Fibroblast of lung (primary cell): ENCODE data around the gene TMEM120B. TPM values are rescaled to one million over a fixed set of nuclear protein-coding genes. Genes with fewer than 3 reads are reported as not detected.

ENCODE experiments used
- DNase-seq, 2 donors: peaks; one replicate each; pipeline versions ENCODE4 v3.0.0 to v3.0.0-alpha.2; 2010; ENCODE audit warnings: low read depth in 2 of 2
- H2AFZ ChIP-seq: 2 replicates; pipeline ENCODE4 v1.5.1; 2012; ENCODE audit warnings: low read length, control low read depth, inconsistent platforms
- H3K27ac ChIP-seq: 2 replicates; pipeline ENCODE4 v1.5.1; 2011; ENCODE audit warnings: low read length, control low read depth; ENCODE audit not compliant: insufficient read depth
- H3K27me3 ChIP-seq: 2 replicates; pipeline ENCODE4 v1.5.1; 2011; ENCODE audit warnings: mild to moderate bottlenecking, low read length; ENCODE audit not compliant: control insufficient read depth, insufficient read depth
- H3K36me3 ChIP-seq: 2 replicates; pipeline ENCODE4 v1.5.1; 2011; ENCODE audit warnings: low read length; ENCODE audit not compliant: control insufficient read depth, insufficient read depth
- H3K4me1 ChIP-seq: 2 replicates; pipeline ENCODE4 v1.5.1; 2011; ENCODE audit warnings: low read length; ENCODE audit not compliant: control insufficient read depth, insufficient read depth; ENCODE audit errors: extremely low read depth
- H3K4me2 ChIP-seq: 2 replicates; pipeline ENCODE4 v1.5.1; 2011; ENCODE audit warnings: low read length, control low read depth; ENCODE audit not compliant: insufficient read depth; ENCODE audit errors: extremely low read depth
- H3K4me3 ChIP-seq, 4 experiments: fragments of 200-600 bp in 1 of 4; sonication (generic) in 1 of 4; replicated peaks in 1 of 4; 2 replicates each; pipeline ENCODE4 v1.5.1; 2011 to 2016; ENCODE audit warnings: low read length in 4 of 4, low read depth in 3 of 4, mild to moderate bottlenecking in 3 of 4, control low read depth in 2 of 4, inconsistent platforms in 1 of 4, mixed read lengths in 1 of 4; ENCODE audit not compliant: insufficient read depth in 1 of 4; ENCODE audit errors: control extremely low read depth in 1 of 4
- H3K79me2 ChIP-seq: 2 replicates; pipeline ENCODE4 v1.5.1; 2012; ENCODE audit warnings: mild to moderate bottlenecking, low read length, inconsistent platforms; ENCODE audit not compliant: control insufficient read depth, insufficient read depth
- H3K9ac ChIP-seq: 2 replicates; pipeline ENCODE4 v1.5.1; 2011; ENCODE audit warnings: mild to moderate bottlenecking, low read length, control low read depth; ENCODE audit not compliant: insufficient read depth
- H3K9me3 ChIP-seq: 2 replicates; pipeline ENCODE4 v1.5.1; 2012; ENCODE audit warnings: low read depth, low read length; ENCODE audit not compliant: control insufficient read depth, insufficient read depth
- H4K20me1 ChIP-seq: 2 replicates; pipeline ENCODE4 v1.5.1; 2011; ENCODE audit warnings: low read length; ENCODE audit not compliant: control insufficient read depth, insufficient read depth; ENCODE audit errors: extremely low read depth
- EZH2 ChIP-seq: IDR thresholded peaks from 2 replicates; pipeline ENCODE4 v1.5.1; 2012; ENCODE audit warnings: low read length, control low read depth, mild to moderate bottlenecking; ENCODE audit errors: missing control alignments
- polyA plus RNA-seq, 2 donors: library from polyadenylated mRNA; depleted of rRNA in 1 of 2; stranded (reverse) in 1 of 2; unstranded in 1 of 2; fragments of >200 nt; gene quantifications; 2 replicates each; pipeline ENCODE4 v1.2.1, GENCODE V29; 2011 to 2012; ENCODE audit warnings: missing spikeins in 1 of 2
- total RNA-seq: library from RNA; depleted of rRNA; stranded (reverse); fragments of >200 nt; gene quantifications from 2 replicates; pipeline ENCODE4 v1.2.1, GENCODE V29; 2014
- TF ChIP-seq, protein P1 (sequence below), 2 donors: IDR thresholded peaks in 1 of 2; conservative IDR thresholded peaks in 1 of 2; 1 replicate in 1 of 2; 2 replicates in 1 of 2; pipeline ENCODE4 v1.5.1; 2011 to 2012; ENCODE audit warnings: low read length in 2 of 2, control low read depth in 1 of 2, inconsistent platforms in 1 of 2, low read depth in 1 of 2, mild to moderate bottlenecking in 1 of 2

TMEM120B gene
- total and polyA plus RNA-seq, 2 donors (not counting 1 experiment from before 2014, with no cell fraction given) = 8.6 TPM

DNA sequence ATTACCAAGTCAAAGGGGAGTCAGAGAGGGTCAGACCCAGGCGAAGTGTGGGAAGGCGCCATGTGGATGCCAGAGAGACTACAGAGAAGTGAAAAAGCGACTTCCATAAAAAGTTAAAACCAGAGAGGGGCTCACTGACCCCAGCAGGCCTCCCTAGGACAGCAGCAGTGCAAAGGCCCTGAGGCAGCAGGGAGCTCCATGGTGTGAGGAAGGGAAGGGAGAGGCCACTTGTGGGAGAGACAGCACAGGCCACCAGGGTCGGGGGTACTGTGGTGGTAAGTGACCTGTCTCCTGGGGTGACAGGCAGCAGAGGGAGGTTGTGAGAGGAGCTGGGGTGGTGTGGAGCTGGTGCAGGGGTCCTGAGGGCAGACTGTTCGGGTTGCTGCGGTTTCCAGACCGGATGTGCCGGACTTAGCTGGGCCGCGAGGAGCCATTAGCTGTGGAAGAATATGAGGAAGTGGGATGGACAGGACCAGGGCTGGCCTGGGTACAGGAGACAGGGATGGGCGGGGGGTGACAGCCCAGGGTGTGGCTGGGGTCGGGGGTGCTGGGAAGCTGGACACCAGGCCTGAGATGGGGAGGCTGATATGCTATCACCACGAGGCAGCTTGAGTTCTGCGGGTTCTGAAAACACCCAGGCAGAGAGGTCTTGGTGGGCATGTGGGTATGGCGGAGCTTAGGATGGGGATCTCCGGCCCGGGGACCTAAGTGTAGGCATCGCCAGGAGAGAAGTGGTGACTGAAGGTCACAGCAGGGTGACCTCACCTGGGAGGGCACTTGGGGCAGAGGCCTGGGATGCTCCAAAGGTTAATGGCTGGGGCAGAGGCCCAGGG is 114.0 kb downstream of the TMEM120B start:
- Histone ChIP-seq H3K36me3 (peaks cover 51% of the 10 kb centered on the region), H3K27me3 (no peaks in the 10 kb centered on the region), H2AFZ (no peak overlapping the region), H3K4me3 (no peak overlapping the region), H4K20me1 (no peaks in the 10 kb centered on the region), H3K4me1 (no peaks in the 10 kb centered on the region), H3K79me2 (no peaks in the 10 kb centered on the region), H3K9me3 (no peaks in the 10 kb centered on the region), H3K9ac (no peak overlapping the region), H3K27ac (no peak overlapping the region), H3K4me2 (no peak overlapping the region)
- TF ChIP-seq, protein P1, sequence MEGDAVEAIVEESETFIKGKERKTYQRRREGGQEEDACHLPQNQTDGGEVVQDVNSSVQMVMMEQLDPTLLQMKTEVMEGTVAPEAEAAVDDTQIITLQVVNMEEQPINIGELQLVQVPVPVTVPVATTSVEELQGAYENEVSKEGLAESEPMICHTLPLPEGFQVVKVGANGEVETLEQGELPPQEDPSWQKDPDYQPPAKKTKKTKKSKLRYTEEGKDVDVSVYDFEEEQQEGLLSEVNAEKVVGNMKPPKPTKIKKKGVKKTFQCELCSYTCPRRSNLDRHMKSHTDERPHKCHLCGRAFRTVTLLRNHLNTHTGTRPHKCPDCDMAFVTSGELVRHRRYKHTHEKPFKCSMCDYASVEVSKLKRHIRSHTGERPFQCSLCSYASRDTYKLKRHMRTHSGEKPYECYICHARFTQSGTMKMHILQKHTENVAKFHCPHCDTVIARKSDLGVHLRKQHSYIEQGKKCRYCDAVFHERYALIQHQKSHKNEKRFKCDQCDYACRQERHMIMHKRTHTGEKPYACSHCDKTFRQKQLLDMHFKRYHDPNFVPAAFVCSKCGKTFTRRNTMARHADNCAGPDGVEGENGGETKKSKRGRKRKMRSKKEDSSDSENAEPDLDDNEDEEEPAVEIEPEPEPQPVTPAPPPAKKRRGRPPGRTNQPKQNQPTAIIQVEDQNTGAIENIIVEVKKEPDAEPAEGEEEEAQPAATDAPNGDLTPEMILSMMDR (conservative IDR thresholded peaks at IDR 0.05 in 1 of 2, IDR thresholded peaks at IDR 0.05 in 1 of 2; ENCODE audit: low read depth in 1 of 2, low read length in 2 of 2) = no peak
- no peak for TF ChIP-seq EZH2
- no peak for DNase-seq

DNA sequence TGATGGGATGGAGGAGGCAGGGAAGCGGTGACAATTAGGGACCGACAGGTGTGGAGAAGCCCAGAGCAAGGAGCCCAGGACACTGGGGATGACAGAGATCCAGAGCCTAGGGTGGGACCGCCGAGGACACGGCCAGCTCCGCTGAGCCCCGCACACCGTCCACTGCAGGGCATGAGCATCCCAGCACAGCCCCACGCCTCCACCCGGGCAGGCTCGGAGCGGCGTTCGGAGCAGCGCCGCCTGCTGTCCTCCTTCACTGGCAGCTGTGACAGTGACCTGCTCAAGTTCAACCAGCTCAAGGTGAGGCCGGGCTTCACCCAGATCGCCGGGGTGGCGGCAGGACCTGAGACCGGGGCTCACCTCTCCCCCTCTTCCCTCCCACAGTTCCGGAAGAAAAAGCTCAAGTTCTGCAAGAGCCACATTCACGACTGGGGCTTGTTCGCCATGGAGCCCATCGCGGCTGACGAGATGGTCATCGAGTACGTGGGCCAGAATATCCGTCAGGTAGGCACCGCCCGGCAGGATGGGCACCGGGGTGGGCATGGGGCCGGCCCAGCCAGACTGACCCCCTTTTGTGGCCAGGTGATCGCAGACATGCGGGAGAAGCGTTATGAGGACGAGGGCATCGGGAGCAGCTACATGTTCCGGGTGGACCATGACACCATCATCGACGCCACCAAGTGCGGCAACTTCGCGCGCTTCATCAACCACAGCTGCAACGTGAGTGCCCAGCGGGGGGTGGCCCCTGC is 115.0 kb downstream of the TMEM120B start:
- Histone ChIP-seq H2AFZ (no peak overlapping the region), H3K36me3 (peaks cover 46% of the 10 kb centered on the region), H3K4me3 (no peak overlapping the region), H3K9ac (no peak overlapping the region), H3K27me3 (no peaks in the 10 kb centered on the region), H3K9me3 (no peaks in the 10 kb centered on the region), H3K4me1 (no peaks in the 10 kb centered on the region), H4K20me1 (no peaks in the 10 kb centered on the region), H3K79me2 (no peaks in the 10 kb centered on the region), H3K27ac (no peak overlapping the region), H3K4me2 (no peak overlapping the region)
- TF ChIP-seq, protein P1 (conservative IDR thresholded peaks at IDR 0.05 in 1 of 2, IDR thresholded peaks at IDR 0.05 in 1 of 2; ENCODE audit: low read depth in 1 of 2, low read length in 2 of 2) = no peak
- no peak for TF ChIP-seq EZH2
- no peak for DNase-seq

DNA sequence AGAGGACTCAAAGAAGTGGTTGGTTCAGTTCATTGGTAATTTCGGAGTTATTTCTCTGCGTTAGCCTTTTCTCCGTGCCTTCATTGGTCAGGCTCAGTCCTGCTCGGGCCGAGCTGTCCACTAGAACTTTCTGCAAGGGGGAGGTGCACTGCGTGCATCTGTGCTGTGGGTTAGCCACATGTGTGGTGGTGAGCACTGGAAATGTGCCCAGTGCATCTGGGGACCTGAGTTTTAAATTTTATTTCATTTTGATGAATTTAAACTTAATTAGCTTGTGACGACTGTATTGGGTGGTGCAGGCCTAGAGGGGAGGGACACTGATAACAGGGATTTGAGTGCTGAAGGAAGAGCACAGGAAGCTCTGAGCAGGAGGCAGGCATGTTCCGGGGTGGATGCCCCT is 115.8 kb downstream of the TMEM120B start:
- no peaks in the 10 kb centered on the region for H3K27me3 ChIP-seq
- H3K4me3 ChIP-seq = no peak overlapping the region
- H3K36me3 ChIP-seq = peaks cover 43% of the 10 kb centered on the region
- no peaks in the 10 kb centered on the region for H3K79me2 ChIP-seq
- no peaks in the 10 kb centered on the region for H4K20me1 ChIP-seq
- H3K4me1 ChIP-seq = no peaks in the 10 kb centered on the region
- DNase-seq = no peak
- no peak overlapping the region for H3K27ac ChIP-seq
- H3K9me3 ChIP-seq = no peaks in the 10 kb centered on the region
- TF ChIP-seq, protein P1 (conservative IDR thresholded peaks at IDR 0.05 in 1 of 2, IDR thresholded peaks at IDR 0.05 in 1 of 2; ENCODE audit: low read depth in 1 of 2, low read length in 2 of 2) = no peak
- no peak for TF ChIP-seq EZH2
- H3K4me2 ChIP-seq = no peak overlapping the region
- no peak overlapping the region for H2AFZ ChIP-seq
- no peak overlapping the region for H3K9ac ChIP-seq
